ENCODE results near the gene SLC28A2. TPM values are rescaled to one million over a fixed set of nuclear protein-coding genes. Genes with fewer than 3 reads are reported as not detected.

Gene SLC28A2
- total RNA-seq, 1 donor from 2014 or later, result not detected

DNA sequence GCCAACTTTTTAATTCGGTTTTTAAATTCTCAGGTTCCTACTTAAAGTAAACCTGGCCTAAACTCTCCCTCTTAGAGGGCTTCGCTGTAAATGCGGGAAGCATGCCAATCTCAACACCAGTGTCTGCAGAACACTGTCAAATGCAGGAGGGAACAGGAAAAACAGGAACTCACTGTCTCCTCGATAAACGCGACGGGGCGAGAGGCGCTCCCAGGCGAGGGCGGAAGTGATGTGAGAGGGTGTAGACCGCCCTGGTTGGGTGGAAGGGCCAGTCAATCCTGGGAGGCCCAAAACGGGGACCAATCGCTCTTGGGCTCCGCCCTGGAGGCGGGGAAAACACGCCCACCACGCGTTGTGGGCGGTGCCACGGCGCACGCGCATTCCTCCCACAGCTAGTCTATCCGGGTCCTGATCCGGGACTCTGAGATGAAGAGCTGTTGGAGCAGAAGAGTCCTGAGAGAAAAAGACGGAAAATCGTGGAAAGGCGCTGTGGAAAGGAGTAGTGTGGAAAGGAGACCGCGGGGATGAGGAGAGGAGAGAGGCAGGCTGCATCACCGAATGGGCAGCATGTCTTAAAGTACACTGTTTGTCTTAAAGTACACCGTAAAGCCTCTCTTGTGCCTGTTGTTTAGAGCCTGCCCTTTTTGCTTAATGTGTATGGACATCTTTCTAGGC is 27.1 kb downstream of the SLC28A2 start:
- Histone ChIP-seq H3K9ac (ENCODE audit: low read length) (peak overlapping the region; percentile 79), H3K79me2 (ENCODE audit: insufficient read depth, low read length) (no peaks in the 10 kb centered on the region), H3K27ac (ENCODE audit: low read depth, low read length) (peak overlapping the region; percentile 54), H3K9me3 (ENCODE audit: insufficient read depth, low read depth, low read length) (no peaks in the 10 kb centered on the region), H3K4me1 (ENCODE audit: insufficient read depth, low read length) (peaks cover 10% of the 10 kb centered on the region), H3K36me3 (ENCODE audit: insufficient read depth, low read length) (no peaks in the 10 kb centered on the region), H3K27me3 (ENCODE audit: insufficient read depth, low read length) (no peaks in the 10 kb centered on the region), H3K4me3 (ENCODE audit: insufficient read depth, low read depth, low read length) (peak overlapping the region; percentile 70), H3K4me2 (ENCODE audit: low read length) (peak overlapping the region; percentile 86), H2AFZ (ENCODE audit: low read depth, low read length) (peak overlapping the region; percentile 91), H4K20me1 (ENCODE audit: insufficient read depth, low read length) (no peaks in the 10 kb centered on the region)
- Mint-ChIP-seq H3K4me3 (ENCODE audit: unreplicated experiment) (peak overlapping the region; percentile 97), H3K27ac (ENCODE audit: unreplicated experiment) (peak overlapping the region; percentile 88), H3K27me3 (ENCODE audit: low read depth, unreplicated experiment) (peaks cover 2% of the 10 kb centered on the region), H3K36me3 (ENCODE audit: low read depth, unreplicated experiment) (no peaks in the 10 kb centered on the region), H3K9me3 (ENCODE audit: unreplicated experiment) (no peaks in the 10 kb centered on the region), H3K4me1 (ENCODE audit: low read depth, unreplicated experiment) (peaks cover 5% of the 10 kb centered on the region)
- peak; percentile 93 for DNase-seq (ENCODE audit: low read depth)
- TF ChIP-seq, protein P1, sequence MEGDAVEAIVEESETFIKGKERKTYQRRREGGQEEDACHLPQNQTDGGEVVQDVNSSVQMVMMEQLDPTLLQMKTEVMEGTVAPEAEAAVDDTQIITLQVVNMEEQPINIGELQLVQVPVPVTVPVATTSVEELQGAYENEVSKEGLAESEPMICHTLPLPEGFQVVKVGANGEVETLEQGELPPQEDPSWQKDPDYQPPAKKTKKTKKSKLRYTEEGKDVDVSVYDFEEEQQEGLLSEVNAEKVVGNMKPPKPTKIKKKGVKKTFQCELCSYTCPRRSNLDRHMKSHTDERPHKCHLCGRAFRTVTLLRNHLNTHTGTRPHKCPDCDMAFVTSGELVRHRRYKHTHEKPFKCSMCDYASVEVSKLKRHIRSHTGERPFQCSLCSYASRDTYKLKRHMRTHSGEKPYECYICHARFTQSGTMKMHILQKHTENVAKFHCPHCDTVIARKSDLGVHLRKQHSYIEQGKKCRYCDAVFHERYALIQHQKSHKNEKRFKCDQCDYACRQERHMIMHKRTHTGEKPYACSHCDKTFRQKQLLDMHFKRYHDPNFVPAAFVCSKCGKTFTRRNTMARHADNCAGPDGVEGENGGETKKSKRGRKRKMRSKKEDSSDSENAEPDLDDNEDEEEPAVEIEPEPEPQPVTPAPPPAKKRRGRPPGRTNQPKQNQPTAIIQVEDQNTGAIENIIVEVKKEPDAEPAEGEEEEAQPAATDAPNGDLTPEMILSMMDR (IDR thresholded peaks at IDR 0.05; ENCODE audit: insufficient read depth, low read depth, low read length), result no peak
- TF ChIP-seq EZH2 (IDR thresholded peaks at IDR 0.05; ENCODE audit: insufficient read depth, low read length), result no peak
- peak; percentile 97 for FAIRE-seq

DNA sequence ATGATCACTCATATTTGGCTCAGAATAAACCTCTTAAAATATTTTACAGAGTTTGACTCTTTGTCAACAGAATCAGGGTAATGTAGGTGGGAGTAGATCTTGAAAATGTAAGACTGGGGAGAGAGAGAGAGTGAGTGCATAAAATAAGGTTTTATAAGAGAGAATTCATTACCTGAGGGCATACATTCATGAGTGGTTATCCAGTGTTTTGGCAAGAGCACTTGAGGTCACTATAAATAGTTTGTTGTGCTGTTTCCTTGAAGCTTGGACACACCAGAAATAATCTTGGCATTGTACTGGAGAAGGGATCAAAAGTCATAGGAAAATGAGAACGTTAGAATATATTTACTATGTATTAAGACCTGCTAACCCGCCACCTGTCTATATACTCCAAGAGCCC is 33.4 kb downstream of the SLC28A2 start:
- Mint-ChIP-seq H3K4me3 (ENCODE audit: unreplicated experiment) (no peak overlapping the region), H3K4me1 (ENCODE audit: low read depth, unreplicated experiment) (no peaks in the 10 kb centered on the region), H3K27me3 (ENCODE audit: low read depth, unreplicated experiment) (peaks cover 19% of the 10 kb centered on the region), H3K36me3 (ENCODE audit: low read depth, unreplicated experiment) (no peaks in the 10 kb centered on the region), H3K9me3 (ENCODE audit: unreplicated experiment) (no peaks in the 10 kb centered on the region), H3K27ac (ENCODE audit: unreplicated experiment) (no peak overlapping the region)
- no peaks in the 10 kb centered on the region for H3K79me2 ChIP-seq (ENCODE audit: insufficient read depth, low read length)
- no peaks in the 10 kb centered on the region for H3K9me3 ChIP-seq (ENCODE audit: insufficient read depth, low read depth, low read length)
- H3K36me3 ChIP-seq (ENCODE audit: insufficient read depth, low read length), result no peaks in the 10 kb centered on the region
- no peak overlapping the region for H2AFZ ChIP-seq (ENCODE audit: low read depth, low read length)
- no peak overlapping the region for H3K9ac ChIP-seq (ENCODE audit: low read length)
- FAIRE-seq, result no peak
- no peak overlapping the region for H3K27ac ChIP-seq (ENCODE audit: low read depth, low read length)
- TF ChIP-seq EZH2 (IDR thresholded peaks at IDR 0.05; ENCODE audit: insufficient read depth, low read length), result no peak
- TF ChIP-seq, protein P1 (IDR thresholded peaks at IDR 0.05; ENCODE audit: insufficient read depth, low read depth, low read length), result no peak
- DNase-seq (ENCODE audit: low read depth), result no peak
- no peaks in the 10 kb centered on the region for H4K20me1 ChIP-seq (ENCODE audit: insufficient read depth, low read length)
- peaks cover 3% of the 10 kb centered on the region for H3K27me3 ChIP-seq (ENCODE audit: insufficient read depth, low read length)
- H3K4me1 ChIP-seq (ENCODE audit: insufficient read depth, low read length), result no peaks in the 10 kb centered on the region
- H3K4me2 ChIP-seq (ENCODE audit: low read length), result no peak overlapping the region
- H3K4me3 ChIP-seq (ENCODE audit: insufficient read depth, low read depth, low read length), result no peak overlapping the region

DNA sequence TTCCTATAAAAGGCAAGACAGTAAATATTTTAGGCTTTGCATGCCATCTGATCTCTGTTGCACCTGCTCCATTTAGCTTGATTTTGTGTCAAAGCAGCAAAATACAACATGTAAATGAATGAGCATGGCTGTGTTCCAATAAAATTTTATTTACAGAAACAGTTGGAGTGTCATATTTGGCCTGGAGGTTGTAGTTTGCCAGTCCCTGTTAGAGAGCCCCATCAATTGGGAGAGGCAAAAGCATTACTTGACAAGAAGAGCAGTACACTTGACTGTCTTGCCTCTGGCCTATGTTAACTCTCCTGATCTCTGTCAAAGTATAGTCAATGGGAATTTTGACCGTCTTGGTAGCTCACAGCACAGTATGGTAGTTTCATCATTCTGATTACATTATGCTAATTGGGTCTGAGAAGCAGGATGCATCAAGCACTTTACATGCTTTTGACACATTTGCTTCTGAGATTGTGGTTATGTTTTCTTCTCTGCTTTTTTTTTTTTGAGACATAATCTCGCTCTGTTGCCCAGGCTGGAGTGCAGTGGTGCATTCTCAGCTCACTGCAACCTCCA is 35.4 kb downstream of the SLC28A2 start:
- no peak overlapping the region for H3K4me3 Mint-ChIP-seq (ENCODE audit: unreplicated experiment)
- H3K36me3 Mint-ChIP-seq (ENCODE audit: low read depth, unreplicated experiment), result no peaks in the 10 kb centered on the region
- Histone ChIP-seq H3K36me3 (ENCODE audit: insufficient read depth, low read length) (no peaks in the 10 kb centered on the region), H2AFZ (ENCODE audit: low read depth, low read length) (no peak overlapping the region), H3K4me2 (ENCODE audit: low read length) (no peak overlapping the region), H3K9me3 (ENCODE audit: insufficient read depth, low read depth, low read length) (no peaks in the 10 kb centered on the region), H3K4me1 (ENCODE audit: insufficient read depth, low read length) (no peaks in the 10 kb centered on the region), H3K27me3 (ENCODE audit: insufficient read depth, low read length) (peaks cover 3% of the 10 kb centered on the region), H3K9ac (ENCODE audit: low read length) (no peak overlapping the region), H4K20me1 (ENCODE audit: insufficient read depth, low read length) (no peaks in the 10 kb centered on the region), H3K4me3 (ENCODE audit: insufficient read depth, low read depth, low read length) (no peak overlapping the region), H3K79me2 (ENCODE audit: insufficient read depth, low read length) (no peaks in the 10 kb centered on the region), H3K27ac (ENCODE audit: low read depth, low read length) (no peak overlapping the region)
- TF ChIP-seq, protein P1 (IDR thresholded peaks at IDR 0.05; ENCODE audit: insufficient read depth, low read depth, low read length), result no peak
- no peak for TF ChIP-seq EZH2 (IDR thresholded peaks at IDR 0.05; ENCODE audit: insufficient read depth, low read length)
- no peaks in the 10 kb centered on the region for H3K4me1 Mint-ChIP-seq (ENCODE audit: low read depth, unreplicated experiment)
- H3K27me3 Mint-ChIP-seq (ENCODE audit: low read depth, unreplicated experiment), result peaks cover 19% of the 10 kb centered on the region
- peaks cover 3% of the 10 kb centered on the region for H3K9me3 Mint-ChIP-seq (ENCODE audit: unreplicated experiment)
- DNase-seq (ENCODE audit: low read depth) (no peak), FAIRE-seq (no peak)
- no peak overlapping the region for H3K27ac Mint-ChIP-seq (ENCODE audit: unreplicated experiment)

Measured in astrocyte (in vitro differentiated cells and primary cell).